Coronary artery (tissue), 2 donors: ENCODE measurements around the gene SIGLEC6.

Source experiments
- DNase-seq: peaks from one replicate; pipeline ENCODE4 v3.0.0-alpha.2; 2017; ENCODE audit warnings: low spot score
- H3K27ac ChIP-seq, 2 donors: fragments of 200-600 bp; sonication (generic); one replicate each; pipeline ENCODE4 v1.5.1; 2016 to 2019
- H3K4me3 ChIP-seq: fragments of 200-600 bp; sonication (generic); 2 replicates; pipeline ENCODE4 v1.5.1; 2016; ENCODE audit warnings: mild to moderate bottlenecking, moderate library complexity
- CTCF ChIP-seq: fragments of 200-600 bp; sonication (generic); IDR thresholded peaks from one replicate; pipeline ENCODE4 v1.5.1; 2019; ENCODE audit warnings: antibody characterized with exemption

Gene SIGLEC6

GRCh38 chr19:51525651-51526050 lies 5.8 kb downstream of the SIGLEC6 start:
- Histone ChIP-seq H3K27ac (no peak overlapping the region), H3K4me3 (no peak overlapping the region)
- TF ChIP-seq CTCF, result no peak
- no peak for DNase-seq

GRCh38 chr19:51524666-51525264 lies 6.7 kb downstream of the SIGLEC6 start:
- no peak for DNase-seq
- TF ChIP-seq CTCF, result no peak
- Histone ChIP-seq H3K4me3 (no peak overlapping the region), H3K27ac (no peak overlapping the region)

GRCh38 chr19:51521781-51522180 lies 9.7 kb downstream of the SIGLEC6 start:
- no peak for DNase-seq
- Histone ChIP-seq H3K27ac (no peak overlapping the region), H3K4me3 (no peak overlapping the region)
- no peak for TF ChIP-seq CTCF

- Histone ChIP-seq H3K4me3 (no peak overlapping the region), H3K27ac (no peak overlapping the region)
- TF ChIP-seq CTCF, result no peak
- DNase-seq, result no peak
These were observed 10.1 kb downstream of the SIGLEC6 start for GRCh38 chr19:51521357-51521756.

- no peak for TF ChIP-seq CTCF
These were observed 10.7 kb downstream of the SIGLEC6 start for GRCh38 chr19:51520728-51521127.

GRCh38 chr19:51514866-51515481 lies 16.5 kb downstream of the SIGLEC6 start:
- Histone ChIP-seq H3K27ac (no peak overlapping the region), H3K4me3 (no peak overlapping the region)
- DNase-seq, result no peak
- peak; percentile 75 for TF ChIP-seq CTCF

More at GRCh38 chr19:51520728-51521127, 10.7 kb downstream of the SIGLEC6 start:
- Histone ChIP-seq H3K4me3 (no peak overlapping the region), H3K27ac (no peak overlapping the region)
- no peak for DNase-seq

- Histone ChIP-seq H3K27ac (no peak overlapping the region), H3K4me3 (no peak overlapping the region)
- DNase-seq, result no peak
- no peak for TF ChIP-seq CTCF
These were observed 17.5 kb downstream of the SIGLEC6 start for GRCh38 chr19:51513968-51514367.
